Bone marrow (tissue), 2 donors: Measurements from ENCODE around the gene MCU.
"Not testable (repeated sequence)": the region's sequence is repeated elsewhere in the genome, so short reads cannot be mapped to it uniquely, and the experiment has no call there.

Experiments used
- DNase-seq, 2 donors: peaks; one replicate each; lab custom pipeline; 2025; lab: John Stamatoyannopoulos, UW

Gene MCU

DNA sequence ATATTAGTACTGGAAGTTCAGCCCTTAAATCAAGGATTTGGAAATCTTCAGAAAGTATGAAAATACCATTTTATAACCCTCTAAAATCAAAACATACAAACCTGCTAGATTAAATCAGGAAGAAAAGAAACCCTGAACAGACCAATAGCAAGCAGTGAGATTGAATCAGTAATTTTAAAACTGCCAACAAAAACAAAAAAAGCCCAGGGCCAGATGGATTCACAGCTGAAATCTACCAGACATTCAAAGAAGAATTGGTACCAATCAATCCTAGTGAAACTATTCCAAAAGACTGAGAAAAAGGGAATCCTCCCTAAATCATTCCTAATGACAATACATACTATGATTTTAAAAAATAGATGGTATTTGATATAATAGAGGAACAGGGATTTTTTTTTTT, 70.1 kb downstream of the MCU start:
- no peak for DNase-seq

DNA sequence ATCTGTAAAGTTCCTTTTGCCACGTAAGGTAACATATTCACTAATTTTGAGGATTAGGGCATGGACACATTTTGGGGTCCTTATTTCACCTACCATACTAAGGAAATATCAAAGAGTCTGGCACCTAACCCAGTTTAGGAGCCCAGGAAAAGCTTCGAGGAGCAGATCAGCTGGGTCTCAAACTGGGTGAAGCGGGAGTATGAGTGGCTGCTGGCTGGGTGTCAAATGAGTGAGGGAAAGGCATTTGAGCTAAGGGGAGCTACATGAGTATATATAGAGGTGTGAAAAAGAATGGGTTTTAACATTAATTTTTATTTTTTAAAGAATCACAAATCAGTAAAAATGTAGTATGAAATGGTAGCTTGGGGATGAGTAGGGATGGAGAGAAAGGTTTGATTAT, 71.3 kb downstream of the MCU start:
- DNase-seq, result no peak

DNA sequence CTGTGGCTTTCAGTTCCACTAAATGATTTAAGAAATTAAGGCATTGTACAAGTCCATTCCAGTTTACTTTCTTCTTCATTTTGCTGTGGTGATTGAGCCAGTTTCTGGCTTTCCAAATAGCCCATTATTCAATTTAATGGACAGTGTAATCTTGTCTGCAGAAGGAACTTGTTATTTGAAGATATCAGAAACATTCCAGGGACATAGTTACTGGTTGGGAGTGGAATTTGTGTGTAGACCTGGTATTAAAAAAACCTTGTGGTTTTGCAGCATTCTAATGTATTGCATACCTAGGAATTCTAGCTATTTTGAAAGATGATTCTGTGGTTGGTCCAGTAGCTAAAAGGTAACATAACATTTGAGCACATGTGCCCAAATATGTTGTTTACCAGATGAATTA, 72.2 kb downstream of the MCU start:
- no peak for DNase-seq

DNA sequence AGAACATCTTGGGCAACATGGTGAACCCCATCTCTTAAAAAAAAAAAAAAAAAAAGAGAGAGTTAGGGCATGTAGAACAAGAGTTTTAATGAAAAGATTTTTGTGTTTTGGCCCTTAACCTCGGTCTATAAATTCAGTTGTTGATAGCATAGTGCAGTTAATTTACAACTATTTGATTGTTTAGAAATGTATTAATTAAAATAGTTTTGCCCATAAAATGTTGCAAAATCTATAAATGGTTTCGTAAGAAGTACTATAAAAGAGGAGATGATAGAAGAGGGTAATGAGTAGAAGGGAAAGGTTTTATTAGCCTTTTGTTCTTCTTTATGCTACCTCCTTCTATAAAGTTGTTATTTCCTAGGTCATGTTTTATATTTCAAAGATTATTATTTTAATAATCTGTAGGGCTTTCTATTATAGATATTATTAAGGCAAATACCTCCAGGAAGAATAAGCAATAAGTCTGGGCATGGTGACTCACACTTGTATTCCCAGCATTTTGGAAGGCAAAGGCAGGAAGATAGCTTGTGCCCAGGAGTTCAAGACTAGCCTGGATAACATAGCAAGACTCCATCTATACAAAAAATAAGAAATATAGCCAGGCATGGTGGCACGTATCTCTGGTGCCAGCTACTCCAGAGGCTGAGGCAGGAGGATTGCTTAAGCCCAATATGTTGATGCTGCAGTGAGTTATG, 73.3 kb downstream of the MCU start:
- no peak for DNase-seq

DNA sequence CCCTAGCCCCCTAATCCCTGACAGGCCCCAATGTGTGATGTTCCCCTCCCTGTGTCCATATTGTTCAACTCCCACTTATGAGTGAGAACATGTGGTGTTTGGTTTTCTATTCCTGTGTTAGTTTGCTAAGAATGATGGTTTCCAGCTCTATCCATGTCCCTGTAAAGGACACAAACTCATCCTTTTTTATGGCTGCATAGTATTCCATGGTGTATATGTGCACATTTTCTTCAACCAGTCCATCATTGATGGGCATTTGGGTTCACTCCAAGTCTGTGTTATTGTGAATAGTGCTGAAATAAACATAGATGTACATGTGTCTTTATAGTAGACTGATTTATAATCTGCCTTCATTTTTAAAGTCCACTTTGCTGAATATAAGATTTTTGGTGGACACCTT, 79.3 kb downstream of the MCU start:
- not testable (repeated sequence) for DNase-seq

DNA sequence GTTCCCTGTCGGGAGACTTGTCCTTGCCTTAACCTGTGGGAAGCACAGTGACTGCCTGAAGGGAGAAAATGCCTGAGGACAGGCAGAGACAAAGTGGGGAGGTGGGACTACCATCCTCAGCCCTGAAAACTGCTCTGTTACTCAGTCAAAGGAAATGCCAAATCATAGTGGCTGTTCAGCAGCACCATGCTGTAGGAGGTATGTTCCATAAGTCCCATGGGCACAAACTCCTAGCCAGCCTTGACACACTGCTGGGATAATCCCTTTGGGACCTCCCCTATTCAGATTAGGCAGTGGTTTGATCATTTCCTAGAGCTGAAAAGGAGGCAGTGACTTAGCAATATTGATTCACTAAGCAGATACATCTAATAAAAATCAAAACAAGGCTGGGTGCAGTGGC, 80.1 kb downstream of the MCU start:
- DNase-seq, result no peak

DNA sequence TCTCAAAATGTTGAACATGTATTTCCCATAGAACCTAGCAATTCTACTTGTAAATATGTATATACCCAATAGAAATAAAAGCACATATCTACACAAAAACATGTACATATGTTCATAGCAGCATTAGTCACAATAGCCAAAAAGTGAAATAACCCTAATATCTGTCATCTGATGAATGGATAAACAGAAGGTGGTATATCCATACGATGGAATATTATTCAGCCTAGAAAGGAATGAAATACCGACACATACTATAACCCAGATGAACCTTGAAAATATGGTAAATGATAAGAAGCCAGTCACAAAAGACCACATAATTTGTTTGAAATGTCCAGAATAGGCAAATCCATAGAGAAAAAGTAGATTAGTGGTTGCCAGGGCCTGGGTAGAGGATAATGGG, 87.9 kb downstream of the MCU start:
- no peak for DNase-seq

DNA sequence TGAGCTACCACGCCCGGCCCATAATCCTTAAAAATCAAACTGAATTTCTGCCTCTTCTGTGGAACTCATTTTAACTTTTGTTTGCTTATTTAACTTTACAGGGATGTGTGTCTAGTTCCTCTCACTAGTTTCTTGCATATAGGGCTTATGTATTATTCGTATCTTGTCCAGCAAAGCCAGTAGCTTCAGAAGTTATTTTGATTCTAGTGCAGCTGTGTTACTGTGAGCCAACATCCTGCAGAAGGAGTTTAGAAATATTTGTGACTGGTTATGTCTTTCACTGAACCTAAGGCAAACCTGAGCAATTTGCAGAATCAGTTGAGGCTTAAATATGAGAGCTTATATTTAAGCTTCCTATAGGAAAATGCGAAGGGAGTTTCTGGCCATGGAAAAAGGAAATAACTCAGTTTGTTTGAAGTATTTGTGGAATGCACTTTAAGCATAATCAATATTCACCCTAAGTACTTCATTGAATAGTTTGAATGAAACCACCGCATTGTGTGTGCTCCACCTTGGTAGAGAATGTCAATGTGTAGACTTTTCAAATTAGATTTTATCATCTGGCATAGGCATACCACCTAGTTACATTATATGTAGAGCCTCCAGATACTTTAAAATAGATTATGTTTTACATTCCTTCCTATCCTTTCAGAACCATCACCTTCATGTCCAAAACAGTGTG, 90.8 kb downstream of the MCU start:
- DNase-seq, result no peak

DNA sequence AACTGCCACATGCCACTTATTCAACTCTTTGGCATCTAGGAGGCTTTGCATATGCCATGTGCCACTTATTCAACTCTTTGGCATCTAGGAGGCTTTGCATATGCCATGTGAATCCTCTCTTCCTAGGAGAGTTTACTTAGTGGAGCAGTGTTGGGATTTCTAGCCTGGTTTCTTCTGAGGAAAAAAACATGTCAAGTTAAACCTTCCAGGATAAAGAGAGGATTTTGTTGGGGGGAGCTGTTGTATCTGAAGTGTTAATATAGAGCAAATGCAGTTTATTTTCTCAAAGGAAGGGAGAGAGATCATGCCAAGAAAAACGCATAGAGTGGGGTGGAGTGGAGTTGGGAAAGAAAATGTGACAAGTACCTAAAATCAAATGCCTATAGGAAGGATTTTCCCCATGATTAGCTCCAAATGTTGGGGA, 91.5 kb downstream of the MCU start:
- no peak for DNase-seq

DNA sequence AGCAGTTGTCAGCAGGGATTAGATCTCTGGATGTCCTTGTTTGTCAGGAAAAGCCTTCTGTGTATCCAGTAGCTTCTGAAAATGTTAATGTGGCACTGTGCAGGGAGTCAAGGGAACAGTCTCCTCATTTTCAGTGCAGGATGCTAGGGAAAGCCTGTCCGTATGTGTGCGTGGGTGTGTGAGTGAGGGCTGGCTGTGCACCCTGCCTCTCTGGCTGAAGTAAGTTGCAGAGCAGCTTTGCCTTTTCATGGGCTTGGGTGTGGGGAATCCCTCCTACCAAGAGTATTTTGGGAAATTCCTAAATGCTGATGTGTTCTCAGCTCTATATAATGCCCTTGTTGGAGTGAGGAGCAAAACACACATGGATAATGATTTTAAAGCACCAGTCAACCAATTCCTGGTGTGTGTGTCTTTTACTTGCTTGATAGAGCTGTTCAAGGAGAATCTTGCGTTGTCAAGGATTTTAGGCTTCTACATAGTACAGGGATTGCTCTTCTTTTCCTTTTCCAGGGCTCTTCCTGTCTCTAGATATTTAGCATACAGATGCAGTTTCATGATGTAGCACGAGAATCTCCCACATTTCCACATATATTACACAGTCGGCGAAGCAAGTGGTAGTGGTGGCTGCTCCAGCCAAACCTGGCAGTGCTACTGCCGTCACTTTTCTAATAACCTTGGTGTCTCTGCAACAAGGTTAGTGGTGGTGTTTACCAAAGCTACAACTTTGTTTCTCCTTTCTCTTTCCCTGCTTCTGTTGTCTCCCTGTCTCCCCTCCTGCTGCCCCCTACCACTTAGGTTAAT, 92.8 kb downstream of the MCU start:
- no peak for DNase-seq

DNA sequence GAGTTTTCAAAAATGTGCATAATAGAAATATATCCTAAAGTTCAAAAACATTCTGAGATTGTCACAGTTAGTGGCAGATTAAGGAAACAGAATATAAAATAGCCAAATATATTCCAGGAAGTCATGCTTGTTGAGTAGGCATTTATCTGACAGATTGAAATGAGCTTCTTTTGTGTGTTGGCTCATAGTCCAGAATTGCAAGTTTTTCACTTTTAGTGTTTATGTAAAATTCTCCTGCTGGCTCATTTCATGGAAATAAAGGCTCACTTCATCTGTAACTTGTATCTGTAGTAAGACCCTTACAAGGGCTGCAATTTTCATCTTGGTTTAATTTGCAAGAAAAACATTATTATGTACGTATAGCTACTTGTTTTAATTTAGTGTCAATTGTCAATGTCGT, 93.5 kb downstream of the MCU start:
- no peak for DNase-seq

DNA sequence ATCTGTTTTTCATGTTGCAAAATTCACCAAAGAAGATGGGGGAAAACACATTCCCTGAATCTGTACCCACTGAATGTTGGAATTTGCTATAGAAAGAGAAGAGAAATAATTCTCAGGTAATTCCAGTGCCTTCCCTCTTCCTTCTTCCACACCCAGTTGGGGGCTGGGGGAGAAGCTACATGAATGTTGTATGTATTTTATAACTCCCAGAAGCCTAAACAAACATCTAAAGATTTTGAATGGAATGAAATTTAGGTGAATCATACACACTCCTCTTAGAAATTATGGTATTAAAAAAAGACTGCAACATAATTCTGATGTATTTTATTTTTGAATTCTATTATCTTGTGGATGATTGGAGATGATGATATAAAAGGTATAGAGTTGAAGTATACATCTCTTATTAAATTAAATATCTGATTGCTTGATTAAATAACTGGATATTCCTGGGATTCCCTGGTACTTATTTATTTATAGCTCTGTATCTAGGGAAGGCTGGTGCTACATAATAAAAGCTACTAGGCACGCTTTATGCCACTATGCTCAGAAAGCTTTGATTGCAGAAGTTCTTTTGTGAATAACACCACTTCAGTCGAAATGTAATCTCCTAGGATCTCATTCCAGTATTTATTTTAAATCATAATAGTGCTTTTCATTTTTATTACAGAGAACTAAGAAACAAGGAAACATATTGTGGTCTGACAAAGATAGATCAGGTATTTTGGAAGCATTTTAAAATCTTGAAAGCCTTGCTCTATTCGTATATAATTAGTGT, 98.5 kb downstream of the MCU start:
- no peak for DNase-seq

DNA sequence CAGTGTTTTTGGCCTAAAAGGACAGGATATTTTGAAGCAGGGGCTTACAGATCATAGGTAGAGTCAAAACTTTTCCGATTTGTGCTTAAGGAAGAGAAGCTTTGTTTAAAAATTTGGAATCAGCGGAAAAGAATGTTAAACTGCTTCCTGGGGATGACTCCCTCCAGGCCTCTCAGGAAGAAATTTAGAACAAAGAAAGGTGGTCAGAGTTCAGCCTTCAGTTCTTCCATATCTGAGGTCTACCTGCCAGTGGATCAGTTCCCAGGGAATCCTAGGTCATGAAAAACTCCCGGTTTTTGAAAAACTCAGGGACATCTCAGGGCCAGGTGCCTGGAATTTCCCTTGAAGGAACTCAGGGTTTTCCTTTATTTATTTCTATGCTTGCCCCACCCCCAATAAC, 100.3 kb downstream of the MCU start:
- no peak for DNase-seq

DNA sequence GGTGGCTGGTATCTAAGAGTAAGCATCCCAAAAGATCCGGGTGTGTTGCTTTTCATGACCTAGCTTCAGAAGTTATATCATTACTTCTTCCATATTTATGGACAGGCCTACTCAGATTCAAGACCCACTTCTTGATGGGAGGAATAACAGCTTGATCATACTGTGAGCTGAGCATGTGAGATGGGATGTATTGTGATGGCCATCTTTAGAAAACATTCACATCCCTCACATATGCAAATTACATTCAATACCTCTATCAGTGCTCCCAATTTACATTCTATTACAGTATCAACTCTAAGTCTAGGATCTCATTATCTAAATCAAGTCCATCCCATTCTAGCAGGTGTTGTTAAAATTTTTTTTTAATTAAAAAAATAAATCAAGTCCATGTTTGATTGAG, 101.8 kb downstream of the MCU start:
- DNase-seq, result no peak

DNA sequence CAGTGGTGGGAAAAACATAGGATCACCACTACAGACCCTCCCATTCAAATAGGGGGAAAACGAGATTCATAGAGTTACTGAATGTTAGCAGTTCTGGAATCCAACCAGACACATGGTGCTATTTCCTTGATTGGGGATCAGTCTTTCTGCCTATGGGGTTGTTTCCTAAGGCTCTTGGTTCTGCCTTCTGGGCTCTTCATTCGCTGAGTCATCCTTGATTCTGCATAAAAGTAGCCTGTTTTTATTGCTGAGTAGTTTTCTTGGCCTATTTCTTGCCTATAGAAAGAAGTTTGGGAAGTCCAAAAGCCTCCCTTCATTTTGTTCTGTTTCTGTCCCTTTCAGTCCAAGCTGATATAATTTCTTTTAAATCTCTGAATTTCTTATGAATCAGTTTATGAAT, 102.3 kb downstream of the MCU start:
- DNase-seq, result no peak

DNA sequence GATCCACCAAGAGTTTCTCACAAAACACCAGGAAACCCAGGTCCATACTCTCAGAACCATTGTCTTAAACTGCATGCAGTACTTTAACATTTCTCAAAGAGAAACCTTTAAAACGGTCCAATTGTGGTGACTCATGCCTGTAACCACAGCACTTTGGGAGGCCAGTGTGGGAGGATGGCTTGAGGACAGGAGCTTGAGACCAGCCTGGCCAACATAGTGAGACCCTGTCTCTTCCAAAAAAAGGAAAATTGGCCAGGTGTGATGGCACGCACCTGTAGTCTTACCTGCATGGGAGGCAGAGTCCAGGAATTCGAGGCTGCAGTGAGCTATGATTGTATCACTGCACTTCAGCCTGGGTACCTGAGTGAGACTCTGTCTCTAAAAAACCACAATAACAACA, 104.1 kb downstream of the MCU start:
- DNase-seq, result no peak

DNA sequence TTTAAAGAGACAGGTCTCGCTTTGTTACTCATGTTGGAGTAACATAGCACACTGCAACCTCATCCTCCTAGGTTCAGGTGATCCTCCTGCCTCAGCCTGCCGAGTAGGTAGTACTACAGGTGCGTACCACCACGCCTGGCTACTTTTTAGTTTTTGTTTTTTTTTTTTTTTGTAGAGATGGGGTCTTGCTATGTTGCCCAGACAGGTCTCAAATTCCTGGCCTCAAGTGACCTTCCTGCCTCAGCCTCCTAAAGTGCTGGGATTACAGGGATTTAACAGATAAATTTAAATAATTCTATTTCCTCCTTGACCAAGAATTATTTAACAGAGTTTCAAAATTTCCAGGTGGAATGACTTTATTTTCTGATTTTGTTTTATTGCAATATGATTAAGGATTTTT, 104.6 kb downstream of the MCU start:
- no peak for DNase-seq

DNA sequence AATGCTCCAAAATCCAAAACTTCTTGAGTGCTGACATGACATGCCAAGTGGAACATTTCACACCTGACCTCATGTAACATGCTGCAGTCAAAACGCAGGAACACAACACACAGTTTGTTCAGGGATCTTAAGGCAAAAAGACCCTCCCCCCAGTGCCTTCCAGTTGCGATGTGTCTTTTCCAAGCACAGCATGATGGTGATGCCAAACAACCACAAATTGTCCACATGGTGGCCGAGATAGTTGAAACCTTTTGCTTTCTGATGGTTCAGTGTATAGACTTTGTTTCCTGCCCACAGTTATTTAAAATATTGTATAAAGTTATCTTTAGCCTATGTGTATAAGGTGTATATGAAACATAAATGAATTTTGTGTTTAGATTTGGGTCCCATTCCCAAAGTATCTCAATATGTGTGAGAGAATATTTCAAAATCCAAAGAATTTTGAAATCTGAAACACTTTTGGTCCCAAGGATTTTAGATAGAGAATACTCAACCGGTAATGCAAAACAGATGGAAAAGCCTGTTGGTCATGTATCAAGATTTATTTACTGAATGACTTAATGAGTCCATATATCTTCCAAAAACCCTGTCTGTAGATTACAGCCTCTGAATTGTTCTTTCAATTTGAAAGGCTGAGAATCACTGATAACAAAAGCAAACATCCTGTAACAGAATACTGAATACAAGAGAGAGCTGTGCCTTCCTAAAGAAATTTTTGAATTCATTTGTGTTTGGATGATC, 108.2 kb downstream of the MCU start:
- no peak for DNase-seq

DNA sequence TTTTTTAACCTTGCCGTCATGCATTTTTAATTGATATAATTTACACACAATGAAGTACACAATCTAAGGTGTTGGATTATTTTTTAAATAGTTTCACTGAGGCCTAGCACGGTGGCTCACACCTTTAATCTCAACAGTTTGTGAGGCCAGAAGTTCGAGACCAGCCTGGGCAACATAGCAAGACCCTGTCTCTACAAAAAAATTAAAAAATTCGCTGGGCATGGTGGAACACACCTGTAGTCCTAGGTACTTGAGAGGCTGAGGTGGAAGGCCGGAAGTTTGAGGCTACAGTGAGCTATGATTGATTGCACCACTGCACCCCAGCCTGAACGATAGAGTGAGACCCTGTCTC, 108.8 kb downstream of the MCU start:
- DNase-seq, result no peak

DNA sequence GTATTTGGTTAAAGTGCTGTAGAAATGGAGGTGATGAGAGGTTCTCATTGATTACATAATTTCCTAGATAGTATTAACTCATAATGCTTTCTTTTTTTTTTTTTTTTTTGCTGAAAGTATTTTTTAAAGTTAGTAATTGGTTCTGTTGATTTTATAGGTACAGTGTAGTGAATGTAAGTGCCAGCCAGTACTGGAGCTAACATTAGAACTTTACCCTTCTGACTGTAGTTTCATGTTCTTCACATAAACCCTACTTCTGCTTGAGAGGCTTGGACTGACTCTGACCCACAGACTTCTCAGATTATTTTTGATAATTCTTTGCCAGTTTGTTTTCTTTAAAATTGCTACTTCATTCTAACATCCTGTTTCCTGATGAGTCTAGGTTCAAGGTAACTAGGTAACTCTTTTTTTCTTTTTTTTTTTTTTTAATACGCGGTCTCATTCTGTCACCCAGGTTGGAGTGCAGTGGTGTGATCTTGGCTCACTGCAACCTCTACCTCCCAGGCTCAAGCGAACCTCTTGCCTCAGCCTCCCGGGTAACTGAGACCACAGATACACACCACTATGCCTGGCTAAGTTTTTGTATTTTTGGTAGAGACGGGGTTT, 109.4 kb downstream of the MCU start:
- DNase-seq, result no peak

DNA sequence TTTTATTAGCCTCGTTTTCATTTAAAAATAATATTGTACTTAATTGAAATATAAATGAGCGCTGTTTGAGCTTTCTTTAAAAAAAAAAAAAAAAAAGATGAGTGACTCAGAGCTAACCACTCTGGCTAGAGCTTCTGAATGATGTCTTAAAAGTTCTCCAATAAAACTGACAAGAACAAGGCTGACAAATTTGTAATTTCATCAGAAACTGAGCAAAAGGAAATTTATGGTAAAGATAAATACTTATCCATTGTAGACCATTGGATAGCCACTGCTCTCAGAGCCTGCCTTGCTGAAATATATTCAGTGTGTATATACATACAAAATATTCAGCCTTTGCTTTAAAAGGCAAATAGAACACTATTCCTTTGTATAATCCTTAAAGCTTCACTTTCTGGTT, 110.4 kb downstream of the MCU start:
- DNase-seq, result no peak
